GM18907 (cell line): ENCODE measurements around the gene FAM53B.
A peak's percentile ranks its signal among the peaks of the same experiment; 100 is the strongest.
"Not testable (repeated sequence)": the region's sequence is repeated elsewhere in the genome, so short reads cannot be mapped to it uniquely, and the experiment has no call there.

Experiments
- ATAC-seq: cut with Tn5 transposase; IDR thresholded peaks from one replicate; pipeline ENCODE4 v1.9.1; 2021; ENCODE audit warnings: mild to moderate bottlenecking, moderate library complexity; ENCODE audit not compliant: unreplicated experiment

FAM53B gene

GRCh38 chr10:124744102-124745050, at the start of gene FAM53B:
FAM53B (minus strand) TSS chr10:124744378; CDS start chr10:124706713, 37,665 bp downstream.
- peak; percentile 63 for ATAC-seq

GRCh38 chr10:124792998-124793352, 48.8 kb upstream of the FAM53B start:
- ATAC-seq = no peak

- peak; percentile 90 for ATAC-seq
These were observed 47.6 kb upstream of the FAM53B start, which contains the start of gene EEF1AKMT2 for GRCh38 chr10:124791547-124792348. EEF1AKMT2 (minus strand) TSS chr10:124791887; CDS start chr10:124791833, 54 bp downstream.

GRCh38 chr10:124782900-124783299, 38.7 kb upstream of the FAM53B start:
- ATAC-seq = not testable (repeated sequence)

GRCh38 chr10:124768791-124769190, 24.6 kb upstream of the FAM53B start:
- no peak for ATAC-seq

- ATAC-seq = no peak
These were observed 21.1 kb upstream of the FAM53B start for GRCh38 chr10:124765256-124765655.

- ATAC-seq = no peak
These were observed 19.1 kb upstream of the FAM53B start for GRCh38 chr10:124763267-124763666.

GRCh38 chr10:124762281-124762680, 18.1 kb upstream of the FAM53B start:
- ATAC-seq = no peak

- ATAC-seq = no peak
These were observed 12.2 kb upstream of the FAM53B start for GRCh38 chr10:124756156-124756903.

GRCh38 chr10:124755581-124755980, 11.4 kb upstream of the FAM53B start:
- ATAC-seq = no peak

GRCh38 chr10:124754227-124754626, 10.0 kb upstream of the FAM53B start:
- ATAC-seq = no peak

- no peak for ATAC-seq
These were observed 4.9 kb upstream of the FAM53B start for GRCh38 chr10:124748953-124749645.

- no peak for ATAC-seq
These were observed 4.0 kb upstream of the FAM53B start for GRCh38 chr10:124748166-124748565.

- ATAC-seq = no peak
These were observed 3.6 kb upstream of the FAM53B start for GRCh38 chr10:124747745-124748144.

- no peak for ATAC-seq
These were observed 2.8 kb upstream of the FAM53B start for GRCh38 chr10:124746992-124747391.

- not testable (repeated sequence) for ATAC-seq
These were observed 2.3 kb upstream of the FAM53B start for GRCh38 chr10:124746447-124746846.

GRCh38 chr10:124745673-124746072, 1.5 kb upstream of the FAM53B start:
- no peak for ATAC-seq

GRCh38 chr10:124745252-124745651, 1.1 kb upstream of the FAM53B start:
- ATAC-seq = no peak

- peak; percentile 32 for ATAC-seq
These were observed 732 bp downstream of the FAM53B start for GRCh38 chr10:124743191-124744101.
